ENCODE data around the gene MTOR. TPM values are rescaled to one million over a fixed set of nuclear protein-coding genes. Genes with fewer than 3 reads are reported as not detected.
"Not testable (repeated sequence)": the region's sequence is repeated elsewhere in the genome, so short reads cannot be mapped to it uniquely, and the experiment has no call there.

MTOR gene
- total and polyA plus RNA-seq, 10 of the 15 experiments (the other 5 are each of a cell fraction or from before 2014, with no cell fraction given): 6.6 to 41.8 (median 29.8) TPM

DNA sequence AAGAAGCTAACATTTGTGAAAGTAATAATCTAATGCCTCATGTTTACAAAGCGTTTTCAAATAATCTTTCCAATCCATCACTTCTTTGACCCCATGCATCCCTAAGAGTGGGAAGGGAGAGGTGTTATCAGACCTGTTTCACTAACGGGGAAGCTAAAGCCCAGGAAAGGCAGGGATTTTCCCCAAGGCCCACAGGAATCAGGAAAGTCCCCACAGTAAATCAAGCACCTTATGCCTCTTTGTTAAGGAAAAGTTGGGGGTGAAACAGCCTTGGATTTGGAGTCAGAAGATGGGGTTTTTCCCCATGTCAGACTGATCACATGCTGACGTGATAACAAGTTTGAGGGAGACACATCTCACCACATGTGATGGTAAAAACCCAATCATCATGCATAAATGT lies 93.1 kb downstream of the MTOR start (continued):
- TF ChIP-seq ZBTB40 (IDR thresholded peaks at IDR 0.05; ENCODE audit: borderline replicate concordance): no peak
- TF ChIP-seq GABPA (IDR thresholded peaks at IDR 0.05; ENCODE audit: low read depth): no peak

DNA sequence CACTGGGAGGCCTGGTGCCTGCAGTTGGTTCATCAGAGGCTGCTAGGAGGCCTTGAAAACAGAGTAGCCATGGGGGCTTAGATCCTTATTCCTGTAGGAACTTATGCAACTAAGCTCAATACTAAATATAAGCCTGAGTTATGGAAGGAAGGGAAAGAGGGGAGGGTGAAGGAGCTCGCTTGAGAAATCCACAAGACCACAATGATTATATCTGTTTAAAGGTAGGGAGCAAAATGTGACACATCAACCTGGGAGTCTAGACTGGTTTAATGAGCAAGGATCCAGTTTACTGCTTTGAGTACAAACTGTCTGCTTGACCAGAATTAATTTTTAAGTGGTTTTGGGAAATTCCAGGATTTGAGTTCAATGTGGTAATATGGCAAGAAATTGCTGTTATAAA lies 93.6 kb downstream of the MTOR start:
- FAIRE-seq: no peak
- intact Hi-C loops (cut with micrococcal nuclease; ENCODE audit: unreplicated experiment): no loop called here
- H3K27me3 ChIP-seq (replicated peaks in 1 of 2; ENCODE audit: control insufficient read depth in 2 of 2, insufficient read depth in 2 of 2, low read length in 1 of 2): no peaks in the 10 kb centered on the region
- WGBS (ENCODE audit: insufficient coverage, insufficient replicate concordance, low lambda C conversion rate, missing lambda C conversion rate): 100% methylated on average over 1 of the region's 1 CpG
- ChIA-PET POLR2A (no interaction called here), CTCF (no interaction called here), SMC1A (ENCODE audit: uncharacterized antibody, unreplicated experiment) (interaction anchor here (1.1 kb wide), 1 partner anchor 16 kb away, joined by 3 read pairs; no protein-coding TSS in a partner anchor), RAD21 (ENCODE audit: unreplicated experiment) (no interaction called here)
- no peaks in the 10 kb centered on the region for H4K20me1 ChIP-seq (ENCODE audit: control insufficient read depth, insufficient read depth)
- no peak for TF ChIP-seq RAD51 (IDR thresholded peaks at IDR 0.05)
- no peak for TF ChIP-seq MYB (IDR thresholded peaks at IDR 0.05; ENCODE audit: borderline replicate concordance, low read depth, low read length)
- no peak for TF ChIP-seq STAT1 (conservative IDR thresholded peaks at IDR 0.05)
- TF ChIP-seq RBBP5 (conservative IDR thresholded peaks at IDR 0.05): no peak
- H3K79me2 ChIP-seq (ENCODE audit: control insufficient read depth, insufficient read depth, low read length): no peaks in the 10 kb centered on the region
- no TSS peak for BruUV-seq (replicated peaks)
- in situ Hi-C loops (cut with MboI): no loop called here
- no peak overlapping the region for H3K4me2 ChIP-seq (ENCODE audit: control insufficient read depth, insufficient read depth)
- no peak overlapping the region for H3K4me3 ChIP-seq
- no peaks in the 10 kb centered on the region for H3K9me3 ChIP-seq (replicated peaks; ENCODE audit: control insufficient read depth, insufficient read depth, low read length)
- no peak overlapping the region for H3K27ac ChIP-seq (ENCODE audit: control insufficient read depth, insufficient read depth)
- 0 out of 4 replicates have a peak, but pooled peaks cover 0 to 2% of the 10 kb centered on the region in 2 experiments for H3K36me3 ChIP-seq (ENCODE audit: control insufficient read depth in 2 of 2, insufficient read depth in 2 of 2, low read length in 1 of 2)
- no peak overlapping the region for H3K9ac ChIP-seq (ENCODE audit: control insufficient read depth, insufficient read depth, low read length)
- DNase-seq (ENCODE audit: low read depth, low spot score): no peak
- no peaks in the 10 kb centered on the region for H3K4me1 ChIP-seq (ENCODE audit: control insufficient read depth, insufficient read depth, low read length)
- ATAC-seq: no peak
- H2AFZ ChIP-seq (ENCODE audit: control insufficient read depth, low read depth, low read length): no peak overlapping the region

DNA sequence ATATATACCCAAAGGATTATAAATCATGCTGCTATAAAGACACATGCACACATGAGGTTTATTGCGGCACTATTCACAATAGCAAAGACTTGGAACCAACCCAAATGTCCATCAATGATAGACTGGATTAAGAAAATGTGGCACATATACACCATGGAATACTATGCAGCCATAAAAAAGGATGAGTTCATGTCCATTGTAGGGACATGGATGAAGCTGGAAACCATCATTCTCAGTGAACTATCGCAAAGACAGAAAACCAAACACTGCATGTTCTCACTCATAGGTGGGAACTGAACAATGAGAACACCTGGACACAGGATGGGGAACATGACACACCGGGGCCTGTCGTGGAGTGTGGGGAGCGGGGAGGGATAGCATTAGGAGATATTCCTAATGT lies 95.6 kb downstream of the MTOR start:
- intact Hi-C loops (cut with micrococcal nuclease; ENCODE audit: unreplicated experiment); POLR2A ChIA-PET; SMC1A ChIA-PET (ENCODE audit: uncharacterized antibody, unreplicated experiment); DNase-seq (ENCODE audit: low read depth, low spot score); H3K4me3 ChIP-seq; FAIRE-seq; H4K20me1 ChIP-seq (ENCODE audit: control insufficient read depth, insufficient read depth); H2AFZ ChIP-seq (ENCODE audit: control insufficient read depth, low read depth, low read length); CTCF ChIA-PET; in situ Hi-C loops (cut with MboI); H3K36me3 ChIP-seq (ENCODE audit: control insufficient read depth in 2 of 2, insufficient read depth in 2 of 2, low read length in 1 of 2); H3K27ac ChIP-seq (ENCODE audit: control insufficient read depth, insufficient read depth); H3K4me2 ChIP-seq (ENCODE audit: control insufficient read depth, insufficient read depth); RAD21 ChIA-PET (ENCODE audit: unreplicated experiment); H3K9me3 ChIP-seq (replicated peaks; ENCODE audit: control insufficient read depth, insufficient read depth, low read length); ATAC-seq; H3K79me2 ChIP-seq (ENCODE audit: control insufficient read depth, insufficient read depth, low read length); H3K4me1 ChIP-seq (ENCODE audit: control insufficient read depth, insufficient read depth, low read length); H3K27me3 ChIP-seq (replicated peaks in 1 of 2; ENCODE audit: control insufficient read depth in 2 of 2, insufficient read depth in 2 of 2, low read length in 1 of 2); H3K9ac ChIP-seq (ENCODE audit: control insufficient read depth, insufficient read depth, low read length); BruUV-seq (replicated peaks): not testable (repeated sequence)
- 99% methylated on average over 5 of the region's 5 CpGs for WGBS (ENCODE audit: insufficient coverage, insufficient replicate concordance, low lambda C conversion rate, missing lambda C conversion rate)

- intact Hi-C loops (cut with micrococcal nuclease; ENCODE audit: unreplicated experiment); ATAC-seq; FAIRE-seq; H3K4me2 ChIP-seq (ENCODE audit: control insufficient read depth, insufficient read depth); CTCF ChIA-PET; SMC1A ChIA-PET (ENCODE audit: uncharacterized antibody, unreplicated experiment); H4K20me1 ChIP-seq (ENCODE audit: control insufficient read depth, insufficient read depth); BruUV-seq (replicated peaks); DNase-seq (ENCODE audit: low read depth, low spot score); H3K36me3 ChIP-seq (ENCODE audit: control insufficient read depth in 2 of 2, insufficient read depth in 2 of 2, low read length in 1 of 2); RAD21 ChIA-PET (ENCODE audit: unreplicated experiment); H3K79me2 ChIP-seq (ENCODE audit: control insufficient read depth, insufficient read depth, low read length); H3K9me3 ChIP-seq (replicated peaks; ENCODE audit: control insufficient read depth, insufficient read depth, low read length); in situ Hi-C loops (cut with MboI); H3K9ac ChIP-seq (ENCODE audit: control insufficient read depth, insufficient read depth, low read length); H3K4me3 ChIP-seq; H3K27ac ChIP-seq (ENCODE audit: control insufficient read depth, insufficient read depth); H3K27me3 ChIP-seq (replicated peaks in 1 of 2; ENCODE audit: control insufficient read depth in 2 of 2, insufficient read depth in 2 of 2, low read length in 1 of 2); H2AFZ ChIP-seq (ENCODE audit: control insufficient read depth, low read depth, low read length); H3K4me1 ChIP-seq (ENCODE audit: control insufficient read depth, insufficient read depth, low read length); POLR2A ChIA-PET: not testable (repeated sequence)
- 97% methylated on average over 3 of the region's 4 CpGs for WGBS (ENCODE audit: insufficient coverage, insufficient replicate concordance, low lambda C conversion rate, missing lambda C conversion rate)
These were observed 99.6 kb downstream of the MTOR start for GRCh38 chr1:11162752-11163151.
